ENCODE results near the gene ZNF41. TPM values are rescaled to one million over a fixed set of nuclear protein-coding genes. Genes with fewer than 3 reads are reported as not detected.
A peak's percentile ranks its signal among the peaks of the same experiment; 100 is the strongest.

ZNF41 gene
- total and polyA plus RNA-seq, 7 experiments from 2014 or later, result 4.8 to 17.8 (median 11.8) TPM

GRCh38 chrX:47480576-47480975 lies 2.4 kb downstream of the ZNF41 start:
- peak overlapping the region in 8 of 10 donors; percentile 14 to 92 (median 68) for H3K4me3 Mint-ChIP-seq
- intact Hi-C loops (cut with micrococcal nuclease), result loop anchor here (5.0 to 10.0 kb wide), 3 partner anchors 98 to 357 kb away; partner anchors contain the start of gene ZNF81 (in 2 of the 2)

GRCh38 chrX:47475476-47475875 lies 7.5 kb downstream of the ZNF41 start:
- CTCF ChIA-PET, result no interaction called here
- POLR2A ChIA-PET, result no interaction called here

More at GRCh38 chrX:47480576-47480975, 2.4 kb downstream of the ZNF41 start:
- ATAC-seq (no peak), DNase-seq (no peak)
- ChIA-PET CTCF (no interaction called here), POLR2A (interaction anchor here (1.2 kb wide), 1 partner anchor 289 kb away, joined by 4 read pairs; no protein-coding TSS in a partner anchor)
- no peak overlapping the region for H3K27ac ChIP-seq (ENCODE audit: low read depth, low read length)
- Mint-ChIP-seq H3K27me3 (no peaks in the 10 kb centered on the region), H3K4me1 (peaks cover 32 to 63% (median 50%) of the 10 kb centered on the region in 7 donors), H3K36me3 (peaks cover 0 to 16% (median 3%) of the 10 kb centered on the region in 5 donors), H3K27ac (peak overlapping the region in 6 of 9 donors; percentile 47 to 72 (median 54)), H3K9me3 (peaks cover 0 to 3% (median 0%) of the 10 kb centered on the region in 11 donors)
- no peak overlapping the region for H3K4me3 ChIP-seq (ENCODE audit: low read length)
- no peaks in the 10 kb centered on the region for H3K27me3 ChIP-seq (ENCODE audit: control insufficient read depth in 2 of 2, insufficient read depth in 2 of 2, low read length in 2 of 2)
- H3K36me3 ChIP-seq (ENCODE audit: control insufficient read depth in 2 of 3, insufficient read depth in 3 of 3, low read length in 3 of 3), result no peaks in the 10 kb centered on the region
- peaks cover 9 to 22% of the 10 kb centered on the region in 2 donors for H3K4me1 ChIP-seq (ENCODE audit: control insufficient read depth in 2 of 2, insufficient read depth in 2 of 2, low read length in 2 of 2)
- no peaks in the 10 kb centered on the region for H3K9me3 ChIP-seq (ENCODE audit: control insufficient read depth in 2 of 3, low read length in 3 of 3)

GRCh38 chrX:47467106-47467505 lies 15.9 kb downstream of the ZNF41 start:
- Mint-ChIP-seq H3K27ac (no peak overlapping the region), H3K4me1 (peaks cover 0 to 18% (median 11%) of the 10 kb centered on the region in 7 donors), H3K9me3 (peaks cover 0 to 14% (median 4%) of the 10 kb centered on the region in 11 donors), H3K36me3 (peaks cover 6 to 48% (median 25%) of the 10 kb centered on the region in 5 donors), H3K4me3 (no peak overlapping the region), H3K27me3 (no peaks in the 10 kb centered on the region)
- DNase-seq, result no peak
- H3K36me3 ChIP-seq (ENCODE audit: control insufficient read depth in 2 of 3, insufficient read depth in 3 of 3, low read length in 3 of 3), result peaks cover 0 to 12% (median 0%) of the 10 kb centered on the region in 3 experiments
- ChIA-PET CTCF (no interaction called here), POLR2A (no interaction called here)
- intact Hi-C loops (cut with micrococcal nuclease), result no loop called here
- H3K4me3 ChIP-seq (ENCODE audit: low read length), result no peak overlapping the region
- H3K27me3 ChIP-seq (ENCODE audit: control insufficient read depth in 2 of 2, insufficient read depth in 2 of 2, low read length in 2 of 2), result no peaks in the 10 kb centered on the region
- no peaks in the 10 kb centered on the region for H3K9me3 ChIP-seq (ENCODE audit: control insufficient read depth in 2 of 3, low read length in 3 of 3)
- no peaks in the 10 kb centered on the region for H3K4me1 ChIP-seq (ENCODE audit: control insufficient read depth in 2 of 2, insufficient read depth in 2 of 2, low read length in 2 of 2)
- ATAC-seq, result no peak
- H3K27ac ChIP-seq (ENCODE audit: low read depth, low read length), result no peak overlapping the region

More at GRCh38 chrX:47475476-47475875, 7.5 kb downstream of the ZNF41 start:
- Histone ChIP-seq H3K4me1 (ENCODE audit: control insufficient read depth in 2 of 2, insufficient read depth in 2 of 2, low read length in 2 of 2) (no peaks in the 10 kb centered on the region), H3K9me3 (ENCODE audit: control insufficient read depth in 2 of 3, low read length in 3 of 3) (no peaks in the 10 kb centered on the region), H3K36me3 (ENCODE audit: control insufficient read depth in 2 of 3, insufficient read depth in 3 of 3, low read length in 3 of 3) (no peaks in the 10 kb centered on the region), H3K4me3 (ENCODE audit: low read length) (no peak overlapping the region), H3K27me3 (ENCODE audit: control insufficient read depth in 2 of 2, insufficient read depth in 2 of 2, low read length in 2 of 2) (no peaks in the 10 kb centered on the region), H3K27ac (ENCODE audit: low read depth, low read length) (no peak overlapping the region)
- H3K27ac Mint-ChIP-seq, result no peak overlapping the region
- ATAC-seq (no peak), DNase-seq (no peak)
- H3K4me3 Mint-ChIP-seq, result no peak overlapping the region
- no peaks in the 10 kb centered on the region for H3K27me3 Mint-ChIP-seq
- peaks cover 0 to 2% (median 0%) of the 10 kb centered on the region in 11 donors for H3K9me3 Mint-ChIP-seq
- H3K4me1 Mint-ChIP-seq, result peaks cover 4 to 47% (median 32%) of the 10 kb centered on the region in 7 donors
- H3K36me3 Mint-ChIP-seq, result peaks cover 0 to 16% (median 3%) of the 10 kb centered on the region in 5 donors
- intact Hi-C loops (cut with micrococcal nuclease), result no loop called here

- no peaks in the 10 kb centered on the region for H3K4me1 ChIP-seq (ENCODE audit: control insufficient read depth in 2 of 2, insufficient read depth in 2 of 2, low read length in 2 of 2)
- CTCF ChIA-PET, result no interaction called here
- POLR2A ChIA-PET, result no interaction called here
- peak overlapping the region in 1 of 9 donors; percentile 5 for H3K27ac Mint-ChIP-seq
- H3K36me3 Mint-ChIP-seq, result peaks cover 6 to 58% (median 44%) of the 10 kb centered on the region in 5 donors
- no peak overlapping the region for H3K27ac ChIP-seq (ENCODE audit: low read depth, low read length)
- intact Hi-C loops (cut with micrococcal nuclease), result no loop called here
- ATAC-seq, result no peak
- H3K36me3 ChIP-seq (ENCODE audit: control insufficient read depth in 2 of 3, insufficient read depth in 3 of 3, low read length in 3 of 3), result peaks cover 4 to 5% (median 4%) of the 10 kb centered on the region in 3 experiments
- no peaks in the 10 kb centered on the region for H3K27me3 ChIP-seq (ENCODE audit: control insufficient read depth in 2 of 2, insufficient read depth in 2 of 2, low read length in 2 of 2)
- no peak for DNase-seq
- no peak overlapping the region for H3K4me3 ChIP-seq (ENCODE audit: low read length)
- H3K4me3 Mint-ChIP-seq, result no peak overlapping the region
- no peaks in the 10 kb centered on the region for H3K9me3 ChIP-seq (ENCODE audit: control insufficient read depth in 2 of 3, low read length in 3 of 3)
- no peaks in the 10 kb centered on the region for H3K27me3 Mint-ChIP-seq
- H3K4me1 Mint-ChIP-seq, result peaks cover 0 to 21% (median 3%) of the 10 kb centered on the region in 7 donors
- H3K9me3 Mint-ChIP-seq, result peaks cover 0 to 15% (median 6%) of the 10 kb centered on the region in 11 donors
Measured at GRCh38 chrX:47460561-47460960, 22.5 kb downstream of the ZNF41 start.

- H3K4me3 Mint-ChIP-seq, result no peak overlapping the region
Measured at GRCh38 chrX:47458528-47458927, 24.5 kb downstream of the ZNF41 start.

GRCh38 chrX:47456080-47456479 lies 26.9 kb downstream of the ZNF41 start:
- Histone ChIP-seq H3K36me3 (ENCODE audit: control insufficient read depth in 2 of 3, insufficient read depth in 3 of 3, low read length in 3 of 3) (peaks cover 4 to 33% (median 5%) of the 10 kb centered on the region in 3 experiments), H3K9me3 (ENCODE audit: control insufficient read depth in 2 of 3, low read length in 3 of 3) (no peaks in the 10 kb centered on the region), H3K4me1 (ENCODE audit: control insufficient read depth in 2 of 2, insufficient read depth in 2 of 2, low read length in 2 of 2) (no peaks in the 10 kb centered on the region), H3K4me3 (ENCODE audit: low read length) (no peak overlapping the region), H3K27ac (ENCODE audit: low read depth, low read length) (no peak overlapping the region), H3K27me3 (ENCODE audit: control insufficient read depth in 2 of 2, insufficient read depth in 2 of 2, low read length in 2 of 2) (no peaks in the 10 kb centered on the region)
- ATAC-seq (no peak), DNase-seq (no peak)
- Mint-ChIP-seq H3K27me3 (no peaks in the 10 kb centered on the region), H3K4me1 (peaks cover 0 to 7% (median 0%) of the 10 kb centered on the region in 7 donors), H3K27ac (no peak overlapping the region), H3K9me3 (peaks cover 0 to 29% (median 6%) of the 10 kb centered on the region in 11 donors), H3K36me3 (peaks cover 16 to 74% (median 64%) of the 10 kb centered on the region in 5 donors), H3K4me3 (no peak overlapping the region)
- intact Hi-C loops (cut with micrococcal nuclease), result no loop called here
- ChIA-PET CTCF (no interaction called here), POLR2A (no interaction called here)

More at GRCh38 chrX:47458528-47458927, 24.5 kb downstream of the ZNF41 start:
- Histone ChIP-seq H3K27ac (ENCODE audit: low read depth, low read length) (no peak overlapping the region), H3K27me3 (ENCODE audit: control insufficient read depth in 2 of 2, insufficient read depth in 2 of 2, low read length in 2 of 2) (no peaks in the 10 kb centered on the region), H3K36me3 (ENCODE audit: control insufficient read depth in 2 of 3, insufficient read depth in 3 of 3, low read length in 3 of 3) (peaks cover 4 to 11% (median 5%) of the 10 kb centered on the region in 3 experiments), H3K4me3 (ENCODE audit: low read length) (no peak overlapping the region), H3K9me3 (ENCODE audit: control insufficient read depth in 2 of 3, low read length in 3 of 3) (no peaks in the 10 kb centered on the region), H3K4me1 (ENCODE audit: control insufficient read depth in 2 of 2, insufficient read depth in 2 of 2, low read length in 2 of 2) (no peaks in the 10 kb centered on the region)
- ATAC-seq (no peak), DNase-seq (no peak)
- Mint-ChIP-seq H3K27ac (no peak overlapping the region), H3K27me3 (no peaks in the 10 kb centered on the region), H3K9me3 (peaks cover 0 to 24% (median 8%) of the 10 kb centered on the region in 11 donors), H3K4me1 (peaks cover 0 to 11% (median 3%) of the 10 kb centered on the region in 7 donors), H3K36me3 (peaks cover 8 to 65% (median 54%) of the 10 kb centered on the region in 5 donors)
- CTCF ChIA-PET, result no interaction called here
- intact Hi-C loops (cut with micrococcal nuclease), result no loop called here
- POLR2A ChIA-PET, result no interaction called here

- H3K4me1 ChIP-seq (ENCODE audit: control insufficient read depth in 2 of 2, insufficient read depth in 2 of 2, low read length in 2 of 2), result no peaks in the 10 kb centered on the region
- POLR2A ChIA-PET, result no interaction called here
- Mint-ChIP-seq H3K4me1 (peaks cover 0 to 7% (median 0%) of the 10 kb centered on the region in 7 donors), H3K4me3 (no peak overlapping the region), H3K9me3 (peaks cover 0 to 62% (median 30%) of the 10 kb centered on the region in 11 donors), H3K36me3 (peaks cover 25 to 91% (median 80%) of the 10 kb centered on the region in 5 donors), H3K27me3 (no peaks in the 10 kb centered on the region), H3K27ac (no peak overlapping the region)
- no peak for ATAC-seq
- CTCF ChIA-PET, result no interaction called here
- H3K36me3 ChIP-seq (ENCODE audit: control insufficient read depth in 2 of 3, insufficient read depth in 3 of 3, low read length in 3 of 3), result peaks cover 4 to 65% (median 22%) of the 10 kb centered on the region in 3 experiments
- H3K4me3 ChIP-seq (ENCODE audit: low read length), result no peak overlapping the region
- intact Hi-C loops (cut with micrococcal nuclease), result no loop called here
- no peak for DNase-seq
- no peak overlapping the region for H3K27ac ChIP-seq (ENCODE audit: low read depth, low read length)
- peaks cover 4 to 25% (median 14%) of the 10 kb centered on the region in 3 experiments for H3K9me3 ChIP-seq (ENCODE audit: control insufficient read depth in 2 of 3, low read length in 3 of 3)
- no peaks in the 10 kb centered on the region for H3K27me3 ChIP-seq (ENCODE audit: control insufficient read depth in 2 of 2, insufficient read depth in 2 of 2, low read length in 2 of 2)
Measured at GRCh38 chrX:47452112-47452511, 30.9 kb downstream of the ZNF41 start.
